ENCODE results near the gene KCNA2.

Gene KCNA2

GRCh38 chr1:110605901-110606656 lies at the start of gene KCNA2:
KCNA2 (minus strand) TSS chr1:110606358; CDS start chr1:110604782, 1,576 bp downstream.
- DNase-seq, result peak; percentile 54 to 66

GRCh38 chr1:110650609-110651008 lies 44.5 kb upstream of the KCNA2 start:
- DNase-seq, result no peak

GRCh38 chr1:110648417-110648816 lies 42.3 kb upstream of the KCNA2 start:
- DNase-seq, result no peak

- DNase-seq, result no peak
These were observed 41.2 kb upstream of the KCNA2 start for GRCh38 chr1:110647254-110647891.

- peak in 1 of 2 experiments; percentile 60 for DNase-seq
These were observed 39.9 kb upstream of the KCNA2 start for GRCh38 chr1:110645821-110646735.

GRCh38 chr1:110645211-110645610 lies 39.1 kb upstream of the KCNA2 start:
- no peak for DNase-seq

- DNase-seq, result no peak
These were observed 37.8 kb upstream of the KCNA2 start for GRCh38 chr1:110643879-110644472.

- DNase-seq, result no peak
These were observed 33.7 kb upstream of the KCNA2 start for GRCh38 chr1:110639724-110640386.

GRCh38 chr1:110638556-110638955 lies 32.4 kb upstream of the KCNA2 start:
- no peak for DNase-seq

GRCh38 chr1:110638058-110638457 lies 31.9 kb upstream of the KCNA2 start:
- DNase-seq, result peak; percentile 61 to 92

GRCh38 chr1:110637475-110637874 lies 31.3 kb upstream of the KCNA2 start:
- DNase-seq, result no peak

GRCh38 chr1:110636149-110636935 lies 30.2 kb upstream of the KCNA2 start:
- DNase-seq, result no peak

GRCh38 chr1:110635434-110635833 lies 29.3 kb upstream of the KCNA2 start:
- DNase-seq, result no peak

GRCh38 chr1:110634455-110635311 lies 28.5 kb upstream of the KCNA2 start:
- peak; percentile 35 to 76 for DNase-seq

- DNase-seq, result no peak
These were observed 27.9 kb upstream of the KCNA2 start for GRCh38 chr1:110634086-110634454.

- no peak for DNase-seq
These were observed 27.5 kb upstream of the KCNA2 start for GRCh38 chr1:110633646-110634030.

GRCh38 chr1:110631836-110632620 lies 25.9 kb upstream of the KCNA2 start:
- DNase-seq, result no peak

GRCh38 chr1:110630839-110631663 lies 24.9 kb upstream of the KCNA2 start:
- DNase-seq, result peak; percentile 48 to 70
